NCI-H2227 treated with DMSO at 0.1 percent for 48 hours (cell line): ENCODE measurements around the gene GPI.
"Not testable (repeated sequence)": the region's sequence is repeated elsewhere in the genome, so short reads cannot be mapped to it uniquely, and the experiment has no call there.

ENCODE experiments used
- DNase-seq: peaks from one replicate; lab custom pipeline; 2025; lab: John Stamatoyannopoulos, UW

The GPI gene

GRCh38 chr19:34368338-34368737 is 3.3 kb downstream of the GPI start:
- DNase-seq, result no peak

GRCh38 chr19:34369166-34369565 is 4.2 kb downstream of the GPI start:
- DNase-seq, result not testable (repeated sequence)

- no peak for DNase-seq
Measured at GRCh38 chr19:34370117-34370516, 5.1 kb downstream of the GPI start.

- DNase-seq, result no peak
Measured at GRCh38 chr19:34370983-34371382, 6.0 kb downstream of the GPI start.

- DNase-seq, result no peak
Measured at GRCh38 chr19:34373601-34374288, 8.7 kb downstream of the GPI start.

- DNase-seq, result no peak
Measured at GRCh38 chr19:34375598-34375997, 10.6 kb downstream of the GPI start.

GRCh38 chr19:34380639-34381241 is 15.7 kb downstream of the GPI start:
- no peak for DNase-seq

- no peak for DNase-seq
Measured at GRCh38 chr19:34381399-34382251, 16.6 kb downstream of the GPI start.

GRCh38 chr19:34382471-34382870 is 17.5 kb downstream of the GPI start:
- DNase-seq, result no peak

- DNase-seq, result no peak
Measured at GRCh38 chr19:34383599-34383998, 18.6 kb downstream of the GPI start.

- no peak for DNase-seq
Measured at GRCh38 chr19:34386645-34387445, 21.8 kb downstream of the GPI start.

- no peak for DNase-seq
Measured at GRCh38 chr19:34387446-34387810, 22.4 kb downstream of the GPI start.

- DNase-seq, result not testable (repeated sequence)
Measured at GRCh38 chr19:34388745-34389144, 23.7 kb downstream of the GPI start.

- no peak for DNase-seq
Measured at GRCh38 chr19:34391813-34392212, 26.8 kb downstream of the GPI start.

GRCh38 chr19:34393031-34393430 is 28.0 kb downstream of the GPI start:
- DNase-seq, result no peak

- DNase-seq, result no peak
Measured at GRCh38 chr19:34393629-34394028, 28.6 kb downstream of the GPI start.

GRCh38 chr19:34397853-34398252 is 32.9 kb downstream of the GPI start:
- no peak for DNase-seq

GRCh38 chr19:34399886-34400285 is 34.9 kb downstream of the GPI start:
- DNase-seq, result no peak

- not testable (repeated sequence) for DNase-seq
Measured at GRCh38 chr19:34400844-34401243, 35.8 kb downstream of the GPI start.

- DNase-seq, result no peak
Measured at GRCh38 chr19:34402074-34402600, 37.1 kb downstream of the GPI start.

- DNase-seq, result no peak
Measured at GRCh38 chr19:34403784-34404108, 38.8 kb downstream of the GPI start.
